SH-SY5Y (cell line): ENCODE measurements around the gene BRAF.

Source experiments
- GATA2 ChIP-seq: IDR thresholded peaks from 2 replicates; pipeline ENCODE4 v1.6.1; 2011; ENCODE audit warnings: mild to moderate bottlenecking, low read depth, low read length
- GATA3 ChIP-seq: IDR thresholded peaks from 2 replicates; pipeline ENCODE4 v1.6.1; 2011; ENCODE audit warnings: low read depth, mild to moderate bottlenecking, low read length, moderate library complexity

- no peak for TF ChIP-seq GATA3
- no peak for TF ChIP-seq GATA2
Observed at GRCh38 chr7:140674899-140675701, 249.6 kb downstream of the BRAF start.
